IPS DF 6.9 (cell line): ENCODE measurements around the gene GBF1.

ENCODE experiments used
- DNase-seq: peaks from one replicate; pipeline ENCODE4 v3.0.0-alpha.2; 2013; ENCODE audit warnings: low read depth, low spot score
- H3K27ac ChIP-seq: one replicate; pipeline ENCODE4 v1.5.1; 2013; ENCODE audit warnings: low read length, control low read depth
- H3K27me3 ChIP-seq: 2 replicates; pipeline ENCODE4 v1.6.1; 2013; ENCODE audit warnings: mild to moderate bottlenecking, low read length; ENCODE audit not compliant: control insufficient read depth, insufficient read depth
- H3K36me3 ChIP-seq: 2 replicates; pipeline ENCODE4 v1.6.1; 2013; ENCODE audit warnings: low read length; ENCODE audit not compliant: control insufficient read depth, insufficient read depth
- H3K4me1 ChIP-seq: 2 replicates; pipeline ENCODE4 v1.6.1; 2013; ENCODE audit warnings: low read length; ENCODE audit not compliant: control insufficient read depth, insufficient read depth
- H3K4me3 ChIP-seq: 2 replicates; pipeline ENCODE4 v1.5.1; 2013; ENCODE audit warnings: mild to moderate bottlenecking, low read length
- H3K9me3 ChIP-seq: 2 replicates; pipeline ENCODE4 v1.6.1; 2013; ENCODE audit warnings: low read length, inconsistent platforms; ENCODE audit not compliant: control insufficient read depth, insufficient read depth
- WGBS: extraction: QIAGEN DNeasy Blood & Tissue Kit; methylation state at CpG from one replicate; pipeline ENCODE4 v1.1.7; 2013; ENCODE audit warnings: mixed read lengths, missing lambda C conversion rate; ENCODE audit not compliant: insufficient read length, insufficient coverage; 5-methylcytosine and 5-hydroxymethylcytosine counted together

Gene GBF1

DNA sequence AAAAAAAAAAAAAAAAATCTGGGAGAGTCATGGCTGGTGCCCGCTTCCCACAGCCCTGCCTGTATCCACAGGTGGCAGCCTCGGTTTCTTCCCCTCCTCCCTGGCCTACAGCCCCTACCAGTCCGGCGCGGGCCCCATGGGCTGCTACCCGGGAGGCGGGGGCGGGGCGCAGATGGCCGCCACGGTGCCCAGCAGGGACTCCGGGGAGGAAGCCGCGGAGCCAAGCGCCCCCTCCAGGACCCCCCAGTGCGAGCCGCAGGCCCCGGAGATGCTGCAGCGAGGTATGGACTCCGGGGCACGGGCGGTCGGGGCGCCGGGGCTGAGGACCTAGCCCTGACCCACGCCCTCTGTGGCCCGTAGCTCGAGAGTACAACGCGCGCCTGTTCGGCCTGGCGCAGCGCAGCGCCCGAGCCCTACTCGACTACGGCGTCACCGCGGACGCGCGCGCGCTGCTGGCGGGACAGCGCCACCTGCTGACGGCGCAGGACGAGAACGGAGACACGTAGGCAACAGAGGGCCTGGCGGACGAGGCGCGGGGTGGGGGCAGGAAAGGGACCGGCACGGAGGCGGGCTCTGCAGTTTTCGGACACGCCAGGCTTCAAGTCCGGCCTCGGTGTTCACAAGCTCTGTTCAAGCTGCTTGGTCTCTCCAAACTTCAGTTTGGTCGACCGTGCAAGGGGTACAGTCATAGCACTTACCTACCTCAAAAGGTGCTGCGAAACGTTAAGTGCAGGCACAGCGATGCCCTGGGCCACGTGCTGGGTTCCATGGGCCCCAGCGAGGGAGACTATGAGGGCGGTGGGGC, 154.1 kb downstream of the GBF1 start:
- Histone ChIP-seq H3K36me3 (no peaks in the 10 kb centered on the region; the same call in 1 of the 2 replicates), H3K27ac (no peak overlapping the region), H3K27me3 (peaks cover 4% of the 10 kb centered on the region; the same call in 1 of the 2 replicates), H3K4me3 (peak overlapping the region; percentile 51; the same call in 1 of the 2 replicates), H3K9me3 (no peaks in the 10 kb centered on the region), H3K4me1 (peaks cover 6% of the 10 kb centered on the region; the same call in 1 of the 2 replicates)
- no CpG with 5 or more reads among the region's 72 CpGs for WGBS
- DNase-seq: no peak

DNA sequence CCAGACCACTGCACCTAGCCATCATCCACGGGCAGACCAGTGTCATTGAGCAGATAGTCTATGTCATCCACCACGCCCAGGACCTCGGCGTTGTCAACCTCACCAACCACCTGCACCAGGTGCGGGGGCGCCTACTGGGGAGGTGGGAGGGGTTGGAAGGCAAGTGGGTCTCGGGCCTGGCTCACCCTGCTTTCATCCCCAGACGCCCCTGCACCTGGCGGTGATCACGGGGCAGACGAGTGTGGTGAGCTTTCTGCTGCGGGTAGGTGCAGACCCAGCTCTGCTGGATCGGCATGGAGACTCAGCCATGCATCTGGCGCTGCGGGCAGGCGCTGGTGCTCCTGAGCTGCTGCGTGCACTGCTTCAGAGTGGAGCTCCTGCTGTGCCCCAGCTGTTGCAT, 154.7 kb downstream of the GBF1 start:
- H3K4me1 ChIP-seq: peaks cover 6% of the 10 kb centered on the region; the same call in 1 of the 2 replicates
- no CpG with 5 or more reads among the region's 17 CpGs for WGBS

DNA sequence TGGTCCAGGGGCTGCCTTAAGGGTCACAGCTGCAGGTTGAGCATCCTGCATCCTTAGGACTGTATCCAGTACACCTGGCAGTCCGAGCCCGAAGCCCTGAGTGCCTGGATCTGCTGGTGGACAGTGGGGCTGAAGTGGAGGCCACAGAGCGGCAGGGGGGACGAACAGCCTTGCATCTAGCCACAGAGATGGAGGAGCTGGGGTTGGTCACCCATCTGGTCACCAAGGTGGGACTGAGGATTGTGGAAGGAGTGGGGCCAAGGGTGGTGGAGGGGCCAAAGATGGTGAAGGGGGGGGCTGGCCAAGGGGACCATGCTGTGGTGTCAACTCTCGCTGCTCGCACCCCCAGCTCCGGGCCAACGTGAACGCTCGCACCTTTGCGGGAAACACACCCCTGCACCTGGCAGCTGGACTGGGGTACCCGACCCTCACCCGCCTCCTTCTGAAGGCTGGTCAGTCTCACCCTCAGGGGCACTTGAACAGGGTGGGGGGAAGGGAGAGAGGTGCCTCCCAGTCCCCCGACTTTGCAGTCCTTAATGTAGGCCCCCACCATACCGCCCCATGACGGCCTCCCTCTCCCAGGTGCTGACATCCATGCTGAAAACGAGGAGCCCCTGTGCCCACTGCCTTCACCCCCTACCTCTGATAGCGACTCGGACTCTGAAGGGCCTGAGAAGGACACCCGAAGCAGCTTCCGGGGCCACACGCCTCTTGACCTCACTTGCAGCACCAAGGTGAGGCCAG, 155.4 kb downstream of the GBF1 start:
- WGBS: no CpG with 5 or more reads among the region's 22 CpGs
- no peak overlapping the region for H3K4me3 ChIP-seq
- H3K9me3 ChIP-seq: no peaks in the 10 kb centered on the region
- no peaks in the 10 kb centered on the region for H3K27me3 ChIP-seq
- no peak for DNase-seq
- H3K27ac ChIP-seq: no peak overlapping the region
- peaks cover 6% of the 10 kb centered on the region; the same call in 1 of the 2 replicates for H3K4me1 ChIP-seq
- H3K36me3 ChIP-seq: no peaks in the 10 kb centered on the region; the same call in 1 of the 2 replicates

More for the DNA sequence above, 154.7 kb downstream of the GBF1 start:
- Histone ChIP-seq H3K9me3 (no peaks in the 10 kb centered on the region), H3K27me3 (no peaks in the 10 kb centered on the region), H3K4me3 (no peak overlapping the region), H3K36me3 (no peaks in the 10 kb centered on the region; the same call in 1 of the 2 replicates), H3K27ac (no peak overlapping the region)
- no peak for DNase-seq

DNA sequence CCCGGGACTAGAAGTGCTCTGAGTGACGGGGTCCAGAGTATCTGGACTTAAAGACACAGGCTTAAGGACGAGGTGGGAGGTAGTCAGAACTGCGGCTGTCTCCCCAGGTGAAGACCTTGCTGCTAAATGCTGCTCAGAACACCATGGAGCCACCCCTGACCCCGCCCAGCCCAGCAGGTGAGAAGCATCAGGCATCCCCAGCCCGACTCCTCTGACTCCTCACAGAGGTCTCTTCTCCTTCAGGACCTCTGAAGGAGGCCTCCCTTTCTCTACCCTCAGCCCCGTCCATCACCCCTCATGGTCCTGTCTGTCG, 156.0 kb downstream of the GBF1 start:
- Histone ChIP-seq H3K27ac (no peak overlapping the region), H3K27me3 (no peaks in the 10 kb centered on the region), H3K9me3 (no peaks in the 10 kb centered on the region), H3K4me1 (peaks cover 5% of the 10 kb centered on the region; the same call in 1 of the 2 replicates), H3K4me3 (no peak overlapping the region), H3K36me3 (no peaks in the 10 kb centered on the region; the same call in 1 of the 2 replicates)
- WGBS: no CpG with 5 or more reads among the region's 8 CpGs
- DNase-seq: no peak

DNA sequence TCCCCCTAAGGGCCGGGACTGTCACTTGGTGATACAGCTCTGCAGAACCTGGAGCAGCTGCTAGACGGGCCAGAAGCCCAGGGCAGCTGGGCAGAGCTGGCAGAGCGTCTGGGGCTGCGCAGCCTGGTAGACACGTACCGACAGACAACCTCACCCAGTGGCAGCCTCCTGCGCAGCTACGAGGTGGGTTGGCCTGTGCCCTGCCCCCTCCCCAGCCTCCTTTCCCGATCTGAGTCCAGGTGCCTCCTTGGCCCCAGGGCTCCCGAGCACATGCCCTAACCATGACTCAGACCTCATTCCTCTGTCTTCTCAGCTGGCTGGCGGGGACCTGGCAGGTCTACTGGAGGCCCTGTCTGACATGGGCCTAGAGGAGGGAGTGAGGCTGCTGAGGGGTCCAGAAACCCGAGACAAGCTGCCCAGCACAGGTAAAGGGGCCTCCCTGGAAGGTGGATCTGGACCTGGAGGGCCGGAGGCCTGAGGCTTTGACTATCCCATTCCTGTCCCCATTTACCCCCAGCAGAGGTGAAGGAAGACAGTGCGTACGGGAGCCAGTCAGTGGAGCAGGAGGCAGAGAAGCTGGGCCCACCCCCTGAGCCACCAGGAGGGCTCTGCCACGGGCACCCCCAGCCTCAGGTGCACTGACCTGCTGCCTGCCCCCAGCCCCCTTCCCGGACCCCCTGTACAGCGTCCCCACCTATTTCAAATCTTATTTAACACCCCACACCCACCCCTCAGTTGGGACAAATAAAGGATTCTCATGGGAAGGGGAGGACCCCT, 156.6 kb downstream of the GBF1 start:
- Histone ChIP-seq H3K4me1 (peaks cover 3% of the 10 kb centered on the region; the same call in 1 of the 2 replicates), H3K4me3 (no peak overlapping the region), H3K27ac (no peak overlapping the region), H3K27me3 (no peaks in the 10 kb centered on the region), H3K9me3 (no peaks in the 10 kb centered on the region), H3K36me3 (no peaks in the 10 kb centered on the region; the same call in 1 of the 2 replicates)
- no peak for DNase-seq
- WGBS: no CpG with 5 or more reads among the region's 18 CpGs

DNA sequence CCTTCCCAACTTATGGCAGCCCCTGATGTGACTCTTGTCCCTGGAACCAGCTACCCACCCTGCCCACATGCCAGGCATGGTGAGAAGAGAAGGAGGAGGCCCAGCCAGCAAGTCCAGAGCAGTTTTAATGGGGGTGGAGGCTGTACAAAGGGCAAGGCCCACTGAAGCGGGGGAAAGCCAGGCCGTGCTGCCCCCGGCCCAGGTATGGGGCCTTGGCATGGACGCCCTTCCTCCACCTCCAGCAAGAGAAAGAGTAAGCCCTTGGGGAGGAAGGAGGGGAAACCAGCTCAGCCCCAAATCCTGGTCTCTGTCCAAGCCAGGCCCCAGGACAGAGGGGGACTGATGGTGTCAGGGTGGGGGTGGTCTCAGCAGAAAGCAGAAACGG, 157.2 kb downstream of the GBF1 start:
- no peaks in the 10 kb centered on the region; the same call in 1 of the 2 replicates for H3K27me3 ChIP-seq
- H3K36me3 ChIP-seq: no peaks in the 10 kb centered on the region; the same call in 1 of the 2 replicates
- no peak overlapping the region for H3K27ac ChIP-seq
- WGBS: no CpG with 5 or more reads among the region's 5 CpGs
- peaks cover 3% of the 10 kb centered on the region; the same call in 1 of the 2 replicates for H3K4me1 ChIP-seq
- H3K4me3 ChIP-seq: no peak overlapping the region
- no peaks in the 10 kb centered on the region for H3K9me3 ChIP-seq
- DNase-seq: no peak

DNA sequence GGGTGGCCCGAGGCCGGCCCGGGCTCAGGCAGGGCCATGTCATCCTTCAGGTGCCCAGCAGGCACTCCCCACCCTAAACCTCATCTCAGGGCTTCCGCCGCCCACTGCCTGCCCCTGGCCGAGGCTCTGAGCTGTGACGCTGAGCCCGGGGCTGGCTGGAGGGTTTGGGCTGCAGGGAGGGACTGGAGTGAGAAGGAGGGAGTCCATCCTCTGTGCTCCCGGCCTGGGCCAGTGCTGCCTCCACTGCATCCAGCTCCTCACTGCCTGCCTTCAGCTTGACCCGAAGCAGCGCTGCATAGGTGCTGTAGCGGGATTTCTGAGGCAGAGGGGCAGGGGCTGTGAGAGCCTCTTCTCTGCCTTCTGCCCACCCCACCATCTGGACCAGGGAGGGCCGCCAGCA, 157.8 kb downstream of the GBF1 start:
- Histone ChIP-seq H3K4me3 (no peak overlapping the region), H3K27ac (no peak overlapping the region), H3K4me1 (peaks cover 4% of the 10 kb centered on the region; the same call in 1 of the 2 replicates), H3K27me3 (peaks cover 2% of the 10 kb centered on the region; the same call in 1 of the 2 replicates), H3K9me3 (no peaks in the 10 kb centered on the region), H3K36me3 (no peaks in the 10 kb centered on the region; the same call in 1 of the 2 replicates)
- no CpG with 5 or more reads among the region's 13 CpGs for WGBS
- no peak for DNase-seq

DNA sequence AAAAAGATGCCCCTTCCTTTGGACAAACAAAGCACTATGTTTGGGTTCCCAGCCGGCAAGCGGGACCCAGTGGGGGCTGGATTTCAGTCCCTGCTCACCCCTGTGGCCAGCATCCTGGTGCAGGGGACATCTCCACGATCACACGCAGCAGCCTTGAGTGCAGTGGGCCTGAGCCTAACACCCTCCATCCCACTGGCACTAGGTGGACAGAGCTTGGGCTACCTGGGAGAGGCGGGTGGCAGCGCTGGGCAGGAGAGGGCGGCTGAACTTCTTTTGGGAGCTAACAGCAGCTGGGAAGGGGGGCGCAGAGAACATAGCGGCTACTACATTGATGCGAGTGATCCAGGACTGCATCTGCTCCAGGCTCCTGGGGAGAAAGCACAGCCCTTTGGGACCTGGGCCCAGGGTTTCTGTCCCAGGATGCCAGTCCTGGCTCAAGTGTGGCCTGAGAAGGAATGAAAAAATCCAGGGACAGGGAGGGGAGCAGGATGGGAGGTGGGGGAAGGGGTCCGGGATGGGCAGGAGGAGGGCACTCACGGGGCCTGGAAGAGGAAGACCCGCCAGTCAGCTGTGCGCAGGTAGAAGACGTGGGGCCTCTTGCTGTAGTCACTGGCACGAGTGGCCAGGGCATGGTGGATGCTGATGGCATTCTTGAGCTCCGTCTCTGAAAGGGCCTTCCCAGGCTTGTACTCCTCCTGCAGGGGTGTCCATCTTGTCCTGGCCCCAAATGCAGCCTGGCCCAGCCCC, 159.2 kb downstream of the GBF1 start:
- no peaks in the 10 kb centered on the region for H3K9me3 ChIP-seq
- no peak overlapping the region for H3K27ac ChIP-seq
- DNase-seq: no peak
- WGBS: no CpG with 5 or more reads among the region's 17 CpGs
- no peak overlapping the region for H3K4me3 ChIP-seq
- no peaks in the 10 kb centered on the region; the same call in 1 of the 2 replicates for H3K36me3 ChIP-seq
- peaks cover 7% of the 10 kb centered on the region; the same call in 1 of the 2 replicates for H3K4me1 ChIP-seq
- peaks cover 8% of the 10 kb centered on the region for H3K27me3 ChIP-seq

DNA sequence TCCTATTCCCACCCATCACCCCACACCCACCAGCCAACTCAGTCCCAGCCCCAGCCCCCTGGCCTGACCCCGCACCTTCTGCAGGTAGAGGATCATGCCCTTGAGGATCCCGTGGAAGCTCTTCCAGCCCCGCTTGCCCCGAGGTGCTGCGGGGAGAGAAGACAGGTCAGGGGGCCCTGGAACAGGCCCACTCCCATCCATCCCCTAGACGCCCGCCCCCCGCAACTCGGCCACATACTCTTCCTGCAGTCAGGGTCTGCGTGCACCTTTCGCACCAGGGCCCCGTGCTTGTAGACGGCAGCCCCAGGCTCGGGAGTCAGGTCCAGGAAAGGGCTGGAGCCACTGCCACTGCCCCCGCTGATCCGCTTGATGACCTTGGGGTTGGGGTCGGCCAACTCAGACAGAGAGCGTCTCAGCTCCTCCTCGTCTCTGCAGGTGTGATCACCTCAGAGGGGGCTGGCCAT, 159.8 kb downstream of the GBF1 start:
- Histone ChIP-seq H3K4me1 (peaks cover 6% of the 10 kb centered on the region; the same call in 1 of the 2 replicates), H3K9me3 (no peaks in the 10 kb centered on the region), H3K36me3 (no peaks in the 10 kb centered on the region; the same call in 1 of the 2 replicates), H3K27me3 (peaks cover 14% of the 10 kb centered on the region), H3K27ac (no peak overlapping the region), H3K4me3 (no peak overlapping the region)
- WGBS: no CpG with 5 or more reads among the region's 19 CpGs
- no peak for DNase-seq
